Stomach (tissue), 9 donors: Measurements from ENCODE around the gene USP16. TPM values are rescaled to one million over a fixed set of nuclear protein-coding genes. Genes with fewer than 3 reads are reported as not detected.

Experiments used
- DNase-seq, 2 donors: peaks; one replicate each; pipeline versions ENCODE4 v3.0.0 to v3.0.0-alpha.2; 2013 to 2019
- H3K27ac ChIP-seq, 5 donors: fragments of 200-600 bp in 4 of 5; sonication (generic) in 4 of 5; one replicate each; pipeline ENCODE4 v1.5.1; 2013 to 2019; ENCODE audit warnings: mild to moderate bottlenecking in 1 of 5, moderate library complexity in 1 of 5
- H3K27me3 ChIP-seq, 3 donors: fragments of 200-600 bp; sonication (generic); one replicate each; pipeline ENCODE4 v1.5.1; 2017 to 2019; ENCODE audit warnings: mixed run types in 1 of 3
- H3K36me3 ChIP-seq, 4 donors: fragments of 200-600 bp; sonication (generic); 1 replicate in 3 of 4; 2 replicates in 1 of 4; pipeline ENCODE4 v1.5.1; 2016 to 2019
- H3K4me1 ChIP-seq, 4 donors: fragments of 200-600 bp; sonication (generic); one replicate each; pipeline ENCODE4 v1.5.1; 2016 to 2019
- H3K4me3 ChIP-seq, 4 donors: fragments of 200-600 bp; sonication (generic) in 3 of 4; one replicate each; pipeline ENCODE4 v1.5.1; 2016 to 2019; ENCODE audit warnings: mild to moderate bottlenecking in 1 of 4
- H3K9me3 ChIP-seq, 4 donors: fragments of 200-600 bp; sonication (generic); one replicate each; pipeline ENCODE4 v1.5.1; 2016 to 2019
- EP300 ChIP-seq: sonication (generic); formaldehyde crosslinking; IDR thresholded peaks from one replicate; pipeline ENCODE4 v1.6.1; 2017; ENCODE audit warnings: antibody characterized with exemption
- POLR2A ChIP-seq, 4 donors: fragments of 450-650 bp; IDR thresholded peaks; one replicate each; pipeline ENCODE4 v1.6.1; 2016; ENCODE audit warnings: antibody characterized with exemption in 4 of 4, control low read depth in 2 of 4, mild to moderate bottlenecking in 1 of 4, moderate library complexity in 1 of 4
- POLR2AphosphoS5 ChIP-seq, 3 donors: sonication (generic); formaldehyde crosslinking; IDR thresholded peaks; one replicate each; pipeline ENCODE4 v1.6.1; 2016; ENCODE audit warnings: antibody characterized with exemption in 3 of 3
- WGBS, 5 donors: extraction: QIAGEN DNeasy Blood & Tissue Kit in 3 of 5; methylation state at CpG; one replicate each; pipeline versions ENCODE4 v1.1.5 to v1.1.7; 2013 to 2018; 5-methylcytosine and 5-hydroxymethylcytosine counted together
- intact Hi-C: fragments of 100-400 bp; cut with DNase I; formaldehyde crosslinking; loops from one replicate; pipeline ENCODE4 v1.15.1; 2023; ENCODE audit warnings: low total_unique reads
- polyA plus RNA-seq, 3 donors: library from polyadenylated mRNA; stranded (reverse); fragments of 200-250 nt; gene quantifications; one replicate each; pipeline ENCODE4 v1.2.3, GENCODE V29; 2013
- total RNA-seq, 5 donors: library from RNA; depleted of rRNA; stranded (reverse); fragments of >200 nt; gene quantifications; one replicate each; pipeline versions ENCODE4 v1.1.0 to v1.2.3, GENCODE V29; 2014 to 2016
- TF ChIP-seq, protein P1 (sequence below), 7 experiments: fragments of 450-650 bp in 4 of 7; fragments of 200-600 bp in 3 of 7; sonication (generic) in 3 of 7; IDR thresholded peaks; one replicate each; pipeline ENCODE4 v1.5.1; 2016 to 2019; ENCODE audit warnings: antibody characterized with exemption in 7 of 7, control low read depth in 2 of 7, mild to moderate bottlenecking in 1 of 7
- donor health status: healthy with polysubstance abuse.
- donor health status: Bipolar disorder and iron deficiency.
- donor health status: healthy.

Gene USP16
- total and polyA plus RNA-seq, 8 donors: 9.3 to 54.5 (median 29.2) TPM

DNA sequence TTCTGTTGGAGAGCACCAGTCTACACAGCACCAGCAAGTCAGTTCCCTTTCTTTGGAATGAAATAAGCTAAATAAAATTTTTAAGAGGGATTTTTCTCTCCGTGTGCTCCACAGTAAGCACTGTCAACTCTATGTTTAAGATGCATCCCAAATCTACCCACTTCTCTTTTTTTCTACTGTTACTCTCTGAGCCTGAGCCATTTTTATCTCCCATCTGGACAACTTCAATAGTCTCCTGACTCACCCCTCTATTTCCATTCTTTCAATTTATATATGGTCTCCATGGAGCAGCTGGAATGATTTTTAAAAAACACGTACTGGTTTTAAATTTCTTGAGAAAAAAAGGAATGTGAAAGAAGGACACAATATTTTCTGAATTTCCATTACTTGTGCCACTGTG, 73.7 kb downstream of the USP16 start:
- Histone ChIP-seq H3K27me3 (no peaks in the 10 kb centered on the region), H3K9me3 (no peaks in the 10 kb centered on the region), H3K27ac (no peak overlapping the region), H3K4me3 (no peak overlapping the region), H3K4me1 (no peaks in the 10 kb centered on the region), H3K36me3 (peaks cover 0 to 32% (median 0%) of the 10 kb centered on the region in 4 donors)
- DNase-seq: no peak
- intact Hi-C loops: no loop called here
- TF ChIP-seq POLR2A (IDR thresholded peaks at IDR 0.05) (no peak), EP300 (no peak), POLR2AphosphoS5 (IDR thresholded peaks at IDR 0.05) (no peak)
- TF ChIP-seq, protein P1, sequence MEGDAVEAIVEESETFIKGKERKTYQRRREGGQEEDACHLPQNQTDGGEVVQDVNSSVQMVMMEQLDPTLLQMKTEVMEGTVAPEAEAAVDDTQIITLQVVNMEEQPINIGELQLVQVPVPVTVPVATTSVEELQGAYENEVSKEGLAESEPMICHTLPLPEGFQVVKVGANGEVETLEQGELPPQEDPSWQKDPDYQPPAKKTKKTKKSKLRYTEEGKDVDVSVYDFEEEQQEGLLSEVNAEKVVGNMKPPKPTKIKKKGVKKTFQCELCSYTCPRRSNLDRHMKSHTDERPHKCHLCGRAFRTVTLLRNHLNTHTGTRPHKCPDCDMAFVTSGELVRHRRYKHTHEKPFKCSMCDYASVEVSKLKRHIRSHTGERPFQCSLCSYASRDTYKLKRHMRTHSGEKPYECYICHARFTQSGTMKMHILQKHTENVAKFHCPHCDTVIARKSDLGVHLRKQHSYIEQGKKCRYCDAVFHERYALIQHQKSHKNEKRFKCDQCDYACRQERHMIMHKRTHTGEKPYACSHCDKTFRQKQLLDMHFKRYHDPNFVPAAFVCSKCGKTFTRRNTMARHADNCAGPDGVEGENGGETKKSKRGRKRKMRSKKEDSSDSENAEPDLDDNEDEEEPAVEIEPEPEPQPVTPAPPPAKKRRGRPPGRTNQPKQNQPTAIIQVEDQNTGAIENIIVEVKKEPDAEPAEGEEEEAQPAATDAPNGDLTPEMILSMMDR (IDR thresholded peaks at IDR 0.05): no peak
- 75 to 84% (median 83%) methylated on average over 2 of the region's 2 CpGs for WGBS, 5 donors

DNA sequence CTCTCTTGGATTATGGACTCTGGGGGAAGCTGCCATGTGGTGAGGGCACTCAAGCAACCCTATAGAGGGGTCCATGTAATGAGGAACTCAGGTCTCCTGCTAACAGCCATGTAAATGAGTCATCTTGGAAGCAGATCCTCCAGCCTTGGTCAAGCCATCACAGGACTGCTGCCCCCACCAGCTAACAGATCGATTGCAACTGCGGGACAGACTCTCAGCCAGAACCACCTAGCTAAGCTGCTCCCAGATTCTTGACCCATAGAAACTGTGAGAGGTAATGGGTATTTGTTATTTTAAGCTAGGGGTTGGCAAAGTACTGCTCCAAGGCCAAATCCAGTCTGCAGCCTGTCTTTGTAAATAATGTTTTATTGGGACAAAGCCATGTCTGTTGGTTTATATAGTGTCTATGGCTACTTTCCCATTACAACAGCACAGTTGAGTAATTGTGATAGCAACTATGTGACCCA, 78.4 kb downstream of the USP16 start:
- DNase-seq: no peak
- Histone ChIP-seq H3K27me3 (no peaks in the 10 kb centered on the region), H3K9me3 (no peaks in the 10 kb centered on the region), H3K27ac (no peak overlapping the region), H3K4me1 (no peaks in the 10 kb centered on the region), H3K36me3 (peaks cover 0 to 16% (median 0%) of the 10 kb centered on the region in 4 donors), H3K4me3 (no peak overlapping the region)
- intact Hi-C loops: no loop called here
- TF ChIP-seq, protein P1 (IDR thresholded peaks at IDR 0.05): no peak
- TF ChIP-seq POLR2A (IDR thresholded peaks at IDR 0.05): no peak
- TF ChIP-seq EP300: no peak
- TF ChIP-seq POLR2AphosphoS5 (IDR thresholded peaks at IDR 0.05): no peak
- 70 to 92% (median 87%) methylated on average over 2 of the region's 2 CpGs for WGBS, 5 donors

Other genes starting within 250 kb of the USP16 start
- 10 to 100 TPM in 4 of 5 donors, 1 to 10 TPM in 1; 3.5 to 63.3 (median 20.3) TPM for gene LTN1, start 31.8 kb upstream of the USP16 start, total RNA-seq
- 1 to 10 TPM; 3.1 to 5.1 (median 3.2) TPM for gene LTN1, start 31.8 kb upstream of the USP16 start, polyA plus RNA-seq
- gene RWDD2B, start 5.3 kb upstream of the USP16 start, total RNA-seq: 10 to 100 TPM in 1 of 5 donors, 1 to 10 TPM in 3, not detected in 1; 4.7 to 21.0 (median 7.0) TPM
- gene RWDD2B, start 5.3 kb upstream of the USP16 start, polyA plus RNA-seq: 10 to 100 TPM; 12.4 to 20.3 (median 13.9) TPM
- gene CCT8, start 49.0 kb downstream of the USP16 start, total RNA-seq: 100 to 1,000 TPM in 2 of 5 donors, 10 to 100 TPM in 3; 40.8 to 153 (median 94.9) TPM
- 100 to 1,000 TPM in 2 of 3 donors, 10 to 100 TPM in 1; 93.0 to 128 (median 123) TPM for gene CCT8, start 49.0 kb downstream of the USP16 start, polyA plus RNA-seq
- gene MAP3K7CL, start 106.0 kb downstream of the USP16 start, total RNA-seq: 10 to 100 TPM in 2 of 5 donors, 1 to 10 TPM in 2, under 1 TPM in 1; 0.58 to 19.2 (median 7.2) TPM
- 1 to 10 TPM; 2.6 to 5.2 (median 2.7) TPM for gene MAP3K7CL, start 106.0 kb downstream of the USP16 start, polyA plus RNA-seq